T-helper 1 cell treated with Interleukin-12 subunit alpha and Interleukin-12 subunit beta and Interleukin-4 antibody, amounts not matched to agents 30 ng/mL and 1 ng/mL, for 36 hours (primary cell): ENCODE measurements around the gene F13A1. TPM values are rescaled to one million over a fixed set of nuclear protein-coding genes. Genes with fewer than 3 reads are reported as not detected.
"Not testable (repeated sequence)": the region's sequence is repeated elsewhere in the genome, so short reads cannot be mapped to it uniquely, and the experiment has no call there.

ENCODE experiments used
- intact Hi-C: fragments of 100-400 bp; cut with micrococcal nuclease; formaldehyde crosslinking; loops from one replicate; pipeline ENCODE4 v1.15.1; 2024
- total RNA-seq: library from RNA; stranded (reverse); gene quantifications from 2 replicates; pipeline ENCODE4 v1.2.3, GENCODE V29; 2022

The F13A1 gene
- total RNA-seq, 1 donor from 2014 or later, result not detected

GRCh38 chr6:6317825-6318733, 2.4 kb downstream of the F13A1 start:
- intact Hi-C loops, result no loop called here

GRCh38 chr6:6317386-6317785, 3.1 kb downstream of the F13A1 start:
- intact Hi-C loops, result no loop called here

- intact Hi-C loops, result loop anchor here (1.0 to 2.0 kb wide), 2 partner anchors 231 to 844 kb away; no protein-coding TSS in a partner anchor
Observed at GRCh38 chr6:6315660-6316059, 4.8 kb downstream of the F13A1 start.

GRCh38 chr6:6314596-6314995, 5.9 kb downstream of the F13A1 start:
- intact Hi-C loops, result loop anchor here (2.0 kb wide), 1 partner anchor 232 kb away; no protein-coding TSS in a partner anchor

- intact Hi-C loops, result no loop called here
Observed at GRCh38 chr6:6312901-6313441, 7.5 kb downstream of the F13A1 start.

- intact Hi-C loops, result no loop called here
Observed at GRCh38 chr6:6305575-6305974, 14.9 kb downstream of the F13A1 start.

GRCh38 chr6:6300383-6300782, 20.1 kb downstream of the F13A1 start:
- intact Hi-C loops, result not testable (repeated sequence)

GRCh38 chr6:6293317-6293716, 27.1 kb downstream of the F13A1 start:
- intact Hi-C loops, result no loop called here

GRCh38 chr6:6287415-6287814, 33.0 kb downstream of the F13A1 start:
- intact Hi-C loops, result no loop called here

GRCh38 chr6:6285679-6286078, 34.8 kb downstream of the F13A1 start:
- intact Hi-C loops, result no loop called here

- intact Hi-C loops, result no loop called here
Observed at GRCh38 chr6:6284221-6284966, 36.1 kb downstream of the F13A1 start.

- intact Hi-C loops, result no loop called here
Observed at GRCh38 chr6:6283746-6284145, 36.7 kb downstream of the F13A1 start.

- intact Hi-C loops, result no loop called here
Observed at GRCh38 chr6:6282716-6283115, 37.7 kb downstream of the F13A1 start.

- intact Hi-C loops, result no loop called here
Observed at GRCh38 chr6:6277413-6277812, 43.0 kb downstream of the F13A1 start.

- intact Hi-C loops, result no loop called here
Observed at GRCh38 chr6:6270948-6271535, 49.4 kb downstream of the F13A1 start.

- intact Hi-C loops, result no loop called here
Observed at GRCh38 chr6:6260196-6260722, 60.2 kb downstream of the F13A1 start.

GRCh38 chr6:6256886-6257285, 63.6 kb downstream of the F13A1 start:
- intact Hi-C loops, result no loop called here

GRCh38 chr6:6256259-6256658, 64.2 kb downstream of the F13A1 start:
- intact Hi-C loops, result no loop called here

GRCh38 chr6:6251555-6252280, 68.7 kb downstream of the F13A1 start:
- intact Hi-C loops, result no loop called here

- intact Hi-C loops, result no loop called here
Observed at GRCh38 chr6:6248651-6249050, 71.8 kb downstream of the F13A1 start.

- intact Hi-C loops, result no loop called here
Observed at GRCh38 chr6:6246544-6246943, 73.9 kb downstream of the F13A1 start.
